ENCODE measurements around the gene WDR86.

- TF ChIP-seq POLR2AphosphoS5 (IDR thresholded peaks at IDR 0.05; ENCODE audit: borderline replicate concordance, low read depth, low read length) (no peak), EZH2 (IDR thresholded peaks at IDR 0.05) (no peak), FOXP2 (optimal IDR thresholded peaks at IDR 0.05; ENCODE audit: control extremely low read depth, extremely low read length, insufficient read depth) (no peak)
Observed at GRCh38 chr7:151408498-151408838, 1.4 kb downstream of the WDR86 start.

All from SK-N-MC (cell line).